Suprapubic skin (tissue), 4 donors: ENCODE measurements around the gene PARL.

Experiments used
- EP300 ChIP-seq: sonication (generic); formaldehyde crosslinking; IDR thresholded peaks from one replicate; pipeline ENCODE4 v1.6.1; 2017; ENCODE audit warnings: antibody characterized with exemption
- POLR2A ChIP-seq, 2 donors: fragments of 450-650 bp; IDR thresholded peaks; one replicate each; pipeline ENCODE4 v1.6.1; 2017; ENCODE audit warnings: antibody characterized with exemption in 2 of 2, mild to moderate bottlenecking in 2 of 2, moderate library complexity in 2 of 2
- POLR2AphosphoS5 ChIP-seq, 3 donors: sonication (generic); formaldehyde crosslinking; IDR thresholded peaks; one replicate each; pipeline ENCODE4 v1.6.1; 2017; ENCODE audit warnings: antibody characterized with exemption in 3 of 3
- TF ChIP-seq, protein P1 (sequence below), 2 donors: fragments of 200-600 bp in 1 of 2; fragments of 450-650 bp in 1 of 2; sonication (generic) in 1 of 2; IDR thresholded peaks; one replicate each; pipeline ENCODE4 v1.5.1; 2016 to 2019; ENCODE audit warnings: antibody characterized with exemption in 2 of 2, mild to moderate bottlenecking in 1 of 2, moderate library complexity in 1 of 2

DNA sequence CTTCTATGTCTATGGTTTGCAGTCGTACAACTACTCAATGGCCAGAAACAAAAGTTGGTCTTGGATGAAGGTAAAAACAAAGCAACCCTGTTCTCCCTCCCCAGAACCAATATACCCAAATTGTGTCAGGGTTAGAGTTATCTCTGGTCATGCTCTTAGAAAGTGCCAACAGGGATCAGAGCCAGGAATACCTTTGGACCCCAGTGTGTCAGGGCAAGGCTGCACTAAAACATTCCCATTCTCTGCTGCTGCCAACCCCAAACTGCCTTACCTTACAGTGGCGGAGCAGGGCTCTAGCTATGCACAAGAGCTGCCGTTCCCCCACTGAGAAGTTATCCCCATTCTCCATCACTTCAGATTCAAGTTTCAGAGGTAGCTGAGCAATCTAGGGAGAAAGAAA, 42.4 kb upstream of the PARL start:
- TF ChIP-seq POLR2A (IDR thresholded peaks at IDR 0.05), result no peak
- TF ChIP-seq, protein P1, sequence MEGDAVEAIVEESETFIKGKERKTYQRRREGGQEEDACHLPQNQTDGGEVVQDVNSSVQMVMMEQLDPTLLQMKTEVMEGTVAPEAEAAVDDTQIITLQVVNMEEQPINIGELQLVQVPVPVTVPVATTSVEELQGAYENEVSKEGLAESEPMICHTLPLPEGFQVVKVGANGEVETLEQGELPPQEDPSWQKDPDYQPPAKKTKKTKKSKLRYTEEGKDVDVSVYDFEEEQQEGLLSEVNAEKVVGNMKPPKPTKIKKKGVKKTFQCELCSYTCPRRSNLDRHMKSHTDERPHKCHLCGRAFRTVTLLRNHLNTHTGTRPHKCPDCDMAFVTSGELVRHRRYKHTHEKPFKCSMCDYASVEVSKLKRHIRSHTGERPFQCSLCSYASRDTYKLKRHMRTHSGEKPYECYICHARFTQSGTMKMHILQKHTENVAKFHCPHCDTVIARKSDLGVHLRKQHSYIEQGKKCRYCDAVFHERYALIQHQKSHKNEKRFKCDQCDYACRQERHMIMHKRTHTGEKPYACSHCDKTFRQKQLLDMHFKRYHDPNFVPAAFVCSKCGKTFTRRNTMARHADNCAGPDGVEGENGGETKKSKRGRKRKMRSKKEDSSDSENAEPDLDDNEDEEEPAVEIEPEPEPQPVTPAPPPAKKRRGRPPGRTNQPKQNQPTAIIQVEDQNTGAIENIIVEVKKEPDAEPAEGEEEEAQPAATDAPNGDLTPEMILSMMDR (IDR thresholded peaks at IDR 0.05), result no peak
- no peak for TF ChIP-seq POLR2AphosphoS5 (IDR thresholded peaks at IDR 0.05)
- TF ChIP-seq EP300, result no peak
